ENCODE results near the gene ADGRG4.

The ADGRG4 gene

DNA sequence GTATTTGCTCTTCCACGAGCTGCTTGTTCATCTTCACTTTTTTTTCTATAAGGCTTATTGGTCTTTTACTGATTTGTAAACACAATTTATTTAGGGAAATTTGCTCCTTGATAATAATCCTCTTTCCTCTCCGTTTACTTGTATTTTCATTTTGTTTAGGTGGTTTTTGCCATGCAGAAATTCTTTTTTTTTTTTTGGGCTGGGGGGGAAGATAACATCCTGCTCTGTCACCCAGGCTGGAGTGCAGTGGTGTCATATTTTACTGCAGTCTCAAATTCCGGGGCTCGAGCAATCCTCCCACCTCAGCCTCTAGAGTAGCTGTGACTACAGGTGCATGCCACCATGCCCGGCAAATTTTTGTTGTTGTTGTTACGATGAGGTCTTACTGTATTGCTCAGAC is 155.4 kb downstream of the ADGRG4 start:
- no peak for DNase-seq (ENCODE audit: low read depth, low spot score)

DNA sequence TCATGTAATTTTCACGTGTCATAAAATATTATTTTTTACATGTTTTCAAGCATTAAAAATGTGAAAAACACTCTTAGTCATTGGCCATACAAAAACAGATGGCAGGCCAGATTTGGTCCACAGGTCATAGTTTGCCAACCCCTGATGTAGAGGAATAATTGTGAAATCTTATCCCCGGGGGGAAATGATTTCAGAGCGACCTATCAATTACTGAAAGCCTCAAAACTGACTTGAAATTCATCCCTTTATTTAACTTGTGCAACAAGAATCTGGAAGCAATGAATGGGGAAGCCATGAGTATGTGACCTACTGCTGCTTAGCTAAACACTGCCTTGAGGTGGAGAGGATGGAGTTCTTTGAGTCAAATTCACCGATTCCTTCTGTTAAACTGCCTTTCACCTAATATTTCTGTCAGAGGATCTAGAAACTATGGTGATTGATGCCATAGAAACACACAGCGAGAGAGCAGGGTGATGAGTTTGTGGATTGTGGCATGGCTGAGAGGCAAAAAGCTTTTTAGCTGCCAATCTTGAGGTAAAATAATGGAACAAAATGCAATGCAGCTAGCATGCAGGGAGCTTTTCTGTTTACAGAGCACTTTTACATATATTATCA is 156.6 kb downstream of the ADGRG4 start:
- no peak for DNase-seq (ENCODE audit: low read depth, low spot score)

DNA sequence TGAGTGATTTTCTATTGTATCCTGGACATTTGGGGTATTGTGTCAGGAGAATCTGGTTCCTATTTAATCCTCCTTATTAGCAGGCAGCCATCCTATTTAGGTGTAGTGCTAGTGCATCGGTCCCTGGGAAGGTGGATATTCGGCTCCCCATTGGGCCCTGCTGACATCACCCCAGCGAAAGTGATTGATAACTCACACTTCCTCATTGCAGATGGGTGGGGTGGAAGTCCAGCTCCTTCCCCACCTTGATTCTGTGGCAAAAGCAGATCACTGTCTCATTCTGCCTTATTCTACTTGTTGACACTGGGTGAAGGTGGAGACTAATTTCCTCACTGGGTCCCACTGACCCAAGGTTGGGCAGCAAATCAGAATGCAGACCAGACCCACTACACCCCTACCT is 163.8 kb downstream of the ADGRG4 start:
- no peak for DNase-seq (ENCODE audit: low read depth, low spot score)

Data from brain pericyte (primary cell).